ENCODE data around the gene ITSN2. TPM values are rescaled to one million over a fixed set of nuclear protein-coding genes. Genes with fewer than 3 reads are reported as not detected.

The ITSN2 gene
- total and polyA plus RNA-seq, 2 of the 8 experiments (the other 6 are each of a cell fraction or from before 2014, with no cell fraction given) = 9.3 to 17.0 TPM

DNA sequence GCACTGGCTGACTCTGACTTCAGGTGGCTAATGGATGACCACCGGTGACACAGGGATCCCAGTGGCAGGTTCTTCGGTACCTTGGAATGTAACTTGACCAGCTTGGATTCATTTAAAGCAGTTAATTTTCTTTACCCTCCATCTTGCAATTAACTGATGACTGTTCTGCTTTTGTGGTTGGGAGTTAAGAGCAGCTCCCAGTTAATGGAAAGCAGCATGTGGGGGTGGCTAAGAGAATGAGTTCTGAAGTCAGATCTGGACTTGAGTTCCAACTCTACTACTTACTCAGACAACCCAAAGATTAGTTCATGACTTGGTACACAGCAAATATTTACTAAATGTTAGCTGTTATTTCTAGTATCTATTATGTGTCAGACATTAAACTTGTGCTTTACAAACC, 127.0 kb downstream of the ITSN2 start (continued):
- TF ChIP-seq SIN3A (conservative IDR thresholded peaks at IDR 0.05 in 1 of 2, IDR thresholded peaks at IDR 0.05 in 1 of 2; ENCODE audit: low read depth in 1 of 2, low read length in 2 of 2) (no peak), CHD1 (IDR thresholded peaks at IDR 0.05; ENCODE audit: low read depth, low read length) (no peak), BACH1 (IDR thresholded peaks at IDR 0.05; ENCODE audit: low read length) (no peak)

Data from H1 (cell line).